Mucosa of descending colon (tissue), 3 donors: ENCODE measurements around the gene RAD51B. TPM values are rescaled to one million over a fixed set of nuclear protein-coding genes. Genes with fewer than 3 reads are reported as not detected.

Source experiments
- ATAC-seq: fragments of 200-7000 bp; cut with Tn5 transposase; one replicate; pipeline ENCODE4 v1.9.1; 2020; ENCODE audit warnings: mild to moderate bottlenecking, moderate library complexity
- DNase-seq, 3 donors: peaks; one replicate each; pipeline ENCODE4 v3.0.0-alpha.2; 2020
- H3K36me3 ChIP-seq: fragments of 200-600 bp; one replicate; pipeline ENCODE4 v1.8.0; 2021; ENCODE audit warnings: low read depth, mild to moderate bottlenecking
- H3K4me1 ChIP-seq: fragments of 200-600 bp; one replicate; pipeline ENCODE4 v1.8.0; 2021; ENCODE audit warnings: low read depth, mild to moderate bottlenecking
- H3K4me3 ChIP-seq: fragments of 200-600 bp; one replicate; pipeline ENCODE4 v1.8.0; 2021; ENCODE audit warnings: mild to moderate bottlenecking
- H3K9me3 ChIP-seq: fragments of 200-600 bp; one replicate; pipeline ENCODE4 v1.8.0; 2021; ENCODE audit warnings: mild to moderate bottlenecking
- intact Hi-C, 2 donors: fragments of 100-400 bp; cut with DNase I in 1 of 2; cut with micrococcal nuclease in 1 of 2; formaldehyde crosslinking; loops; one replicate each; pipeline versions ENCODE4 v1.11.0 to v1.11.1; 2022; cut with DNase I, micrococcal nuclease
- total RNA-seq, 3 donors: library from RNA; stranded (reverse); fragmentation: NEBNext Ultra II Directional in 2 of 3; extraction: Animal tissue kit (Norgen Biotek cat#: 25700) in 2 of 3; gene quantifications; one replicate each; pipeline versions ENCODE4 v1.2.1 to v1.2.4, GENCODE V29; 2021 to 2023
- TF ChIP-seq, protein P1 (sequence below): fragments of 200-600 bp; IDR thresholded peaks from one replicate; pipeline ENCODE4 v1.8.0; 2022; ENCODE audit warnings: antibody characterized with exemption, mild to moderate bottlenecking
- donor health status: DM: no; HTN: no; CAD: no; lungs with moderate emphysema.
- donor health status: DM: no; HTN: no; CAD: no.
- donor health status: DM: no; HTN: yes; CAD: no.

Gene RAD51B
- total RNA-seq, 3 donors from 2014 or later, result 15.8 to 23.3 (median 20.9) TPM

DNA sequence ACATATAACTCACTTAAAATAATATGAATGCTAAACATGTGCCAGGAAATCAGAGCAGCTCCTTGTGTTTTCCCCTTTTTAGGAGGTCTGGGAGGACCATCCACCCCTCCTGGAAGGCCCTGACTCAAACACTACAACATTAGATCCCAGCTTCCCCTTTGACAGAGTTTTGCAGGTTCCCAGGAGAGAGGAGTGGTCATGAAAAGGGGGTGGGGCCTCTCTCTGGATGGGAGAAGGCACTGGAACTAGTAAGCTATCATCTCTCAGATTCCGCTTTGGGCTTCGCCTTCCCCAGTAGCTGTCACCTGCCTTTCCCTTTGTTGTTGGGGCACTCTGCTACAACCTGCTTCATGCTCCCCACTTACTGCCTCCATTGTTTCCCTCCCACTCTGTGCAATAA is 824.1 kb downstream of the RAD51B start:
- Histone ChIP-seq H3K9me3 (peaks cover 5% of the 10 kb centered on the region), H3K36me3 (no peaks in the 10 kb centered on the region), H3K4me1 (no peaks in the 10 kb centered on the region), H3K4me3 (no peak overlapping the region)
- intact Hi-C loops, result no loop called here
- no peak for ATAC-seq
- no peak for DNase-seq
- TF ChIP-seq, protein P1, sequence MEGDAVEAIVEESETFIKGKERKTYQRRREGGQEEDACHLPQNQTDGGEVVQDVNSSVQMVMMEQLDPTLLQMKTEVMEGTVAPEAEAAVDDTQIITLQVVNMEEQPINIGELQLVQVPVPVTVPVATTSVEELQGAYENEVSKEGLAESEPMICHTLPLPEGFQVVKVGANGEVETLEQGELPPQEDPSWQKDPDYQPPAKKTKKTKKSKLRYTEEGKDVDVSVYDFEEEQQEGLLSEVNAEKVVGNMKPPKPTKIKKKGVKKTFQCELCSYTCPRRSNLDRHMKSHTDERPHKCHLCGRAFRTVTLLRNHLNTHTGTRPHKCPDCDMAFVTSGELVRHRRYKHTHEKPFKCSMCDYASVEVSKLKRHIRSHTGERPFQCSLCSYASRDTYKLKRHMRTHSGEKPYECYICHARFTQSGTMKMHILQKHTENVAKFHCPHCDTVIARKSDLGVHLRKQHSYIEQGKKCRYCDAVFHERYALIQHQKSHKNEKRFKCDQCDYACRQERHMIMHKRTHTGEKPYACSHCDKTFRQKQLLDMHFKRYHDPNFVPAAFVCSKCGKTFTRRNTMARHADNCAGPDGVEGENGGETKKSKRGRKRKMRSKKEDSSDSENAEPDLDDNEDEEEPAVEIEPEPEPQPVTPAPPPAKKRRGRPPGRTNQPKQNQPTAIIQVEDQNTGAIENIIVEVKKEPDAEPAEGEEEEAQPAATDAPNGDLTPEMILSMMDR, result no peak

- DNase-seq (no peak), ATAC-seq (no peak)
- intact Hi-C loops, result no loop called here
- Histone ChIP-seq H3K9me3 (peaks cover 5% of the 10 kb centered on the region), H3K4me1 (no peaks in the 10 kb centered on the region), H3K36me3 (no peaks in the 10 kb centered on the region), H3K4me3 (no peak overlapping the region)
- TF ChIP-seq, protein P1, result no peak
Observed at GRCh38 chr14:68644101-68644500, 824.5 kb downstream of the RAD51B start.

GRCh38 chr14:68645371-68645770 is 825.8 kb downstream of the RAD51B start:
- TF ChIP-seq, protein P1, result no peak
- Histone ChIP-seq H3K4me1 (no peaks in the 10 kb centered on the region), H3K36me3 (no peaks in the 10 kb centered on the region), H3K4me3 (no peak overlapping the region), H3K9me3 (peaks cover 5% of the 10 kb centered on the region)
- ATAC-seq (no peak), DNase-seq (no peak)
- intact Hi-C loops, result no loop called here

GRCh38 chr14:68649476-68650189 is 830.1 kb downstream of the RAD51B start:
- Histone ChIP-seq H3K4me3 (no peak overlapping the region), H3K9me3 (no peaks in the 10 kb centered on the region), H3K36me3 (no peaks in the 10 kb centered on the region), H3K4me1 (no peaks in the 10 kb centered on the region)
- DNase-seq (peak in 1 of 3 donors; percentile 1), ATAC-seq (no peak)
- intact Hi-C loops, result loop anchor here in 1 of 2 donors (10.0 kb wide), 1 partner anchor 105 kb away; no protein-coding TSS in a partner anchor
- TF ChIP-seq, protein P1, result no peak

- TF ChIP-seq, protein P1, result no peak
- peak in 1 of 3 donors; percentile 1 for DNase-seq
- no peak overlapping the region for H3K4me3 ChIP-seq
- no peaks in the 10 kb centered on the region for H3K9me3 ChIP-seq
- no peaks in the 10 kb centered on the region for H3K4me1 ChIP-seq
- H3K36me3 ChIP-seq, result no peaks in the 10 kb centered on the region
- ATAC-seq, result no peak
- intact Hi-C loops, result loop anchor here in 1 of 2 donors (10.0 kb wide), 1 partner anchor 106 kb away; no protein-coding TSS in a partner anchor
Observed at GRCh38 chr14:68650404-68650994, 830.9 kb downstream of the RAD51B start.
